Muscle of leg (tissue), 16 donors: ENCODE results near the gene SFXN2. TPM values are rescaled to one million over a fixed set of nuclear protein-coding genes. Genes with fewer than 3 reads are reported as not detected.
"Not testable (repeated sequence)": the region's sequence is repeated elsewhere in the genome, so short reads cannot be mapped to it uniquely, and the experiment has no call there.

Source experiments
- DNase-seq: peaks from one replicate; pipeline ENCODE4 v3.0.0; 2013
- H3K27ac ChIP-seq: one replicate; pipeline ENCODE4 v1.5.1; 2013; ENCODE audit warnings: mild to moderate bottlenecking, low read length, control low read depth
- H3K27me3 ChIP-seq: one replicate; pipeline ENCODE4 v1.6.1; 2013; ENCODE audit warnings: low read length; ENCODE audit not compliant: control insufficient read depth, insufficient read depth
- H3K36me3 ChIP-seq: one replicate; pipeline ENCODE4 v1.6.1; 2013; ENCODE audit warnings: low read length; ENCODE audit not compliant: control insufficient read depth, insufficient read depth
- H3K4me1 ChIP-seq: one replicate; pipeline ENCODE4 v1.6.1; 2013; ENCODE audit warnings: low read length; ENCODE audit not compliant: control insufficient read depth, insufficient read depth
- H3K4me3 ChIP-seq: one replicate; pipeline ENCODE4 v1.5.1; 2013; ENCODE audit warnings: low read length, control low read depth
- H3K9me3 ChIP-seq: replicated peaks from 2 replicates; pipeline ENCODE4 v1.6.1; 2013; ENCODE audit warnings: low read depth, low read length; ENCODE audit not compliant: control insufficient read depth
- WGBS: methylation state at CpG from one replicate; pipeline ENCODE4 v1.1.5; 2013; ENCODE audit warnings: missing lambda C conversion rate; ENCODE audit not compliant: insufficient coverage; 5-methylcytosine and 5-hydroxymethylcytosine counted together
- long read RNA-seq, 11 donors: transcript quantifications; one replicate each; lab custom pipeline, GENCODE V29; 2026
- polyA plus RNA-seq, 8 donors: library from polyadenylated mRNA; unstranded; fragments of 120-200 nt; gene quantifications; one replicate each; pipeline versions ENCODE4 v1.2.1 to v1.2.3, GENCODE V29; 2013; ENCODE audit warnings: inconsistent platforms in 1 of 8, low replicate concordance in 1 of 8; ENCODE audit not compliant: insufficient read length in 8 of 8, insufficient read depth in 1 of 8
- total RNA-seq: library from RNA; stranded (reverse); fragments of 120-200 nt; gene quantifications from one replicate; pipeline ENCODE4 v1.2.4, GENCODE V29; 2013

Gene SFXN2
- total RNA-seq: 6.6 TPM
- 1 to 10 TPM; 4.2 to 7.4 (median 6.1) TPM for polyA plus RNA-seq
- long read RNA-seq, donor 1, full-length matches to known transcripts: 1 of 1 reads
- long read RNA-seq, donor 1, partial matches to known transcripts: 0 of 1 reads
- long read RNA-seq, donor 1, other reads (novel, unspliced or antisense): 0 of 1 reads
- long read RNA-seq, donor 2: 0 reads
- long read RNA-seq, donor 3: 0 reads
- long read RNA-seq, donor 4, full-length matches to known transcripts: 1 of 1 reads
- long read RNA-seq, donor 4, partial matches to known transcripts: 0 of 1 reads
- long read RNA-seq, donor 4, other reads (novel, unspliced or antisense): 0 of 1 reads
- long read RNA-seq, donor 5, full-length matches to known transcripts: 2 of 2 reads
- long read RNA-seq, donor 5, partial matches to known transcripts: 0 of 2 reads
- long read RNA-seq, donor 5, other reads (novel, unspliced or antisense): 0 of 2 reads
- long read RNA-seq, donor 6: 0 reads
- long read RNA-seq, donor 7: 0 reads
- long read RNA-seq, donor 8: 0 reads
- long read RNA-seq, donor 9, full-length matches to known transcripts: 1 of 1 reads
- long read RNA-seq, donor 9, partial matches to known transcripts: 0 of 1 reads
- long read RNA-seq, donor 9, other reads (novel, unspliced or antisense): 0 of 1 reads
- long read RNA-seq, donor 10: 0 reads
- long read RNA-seq, donor 11, full-length matches to known transcripts: 1 of 1 reads
- long read RNA-seq, donor 11, partial matches to known transcripts: 0 of 1 reads
- long read RNA-seq, donor 11, other reads (novel, unspliced or antisense): 0 of 1 reads

DNA sequence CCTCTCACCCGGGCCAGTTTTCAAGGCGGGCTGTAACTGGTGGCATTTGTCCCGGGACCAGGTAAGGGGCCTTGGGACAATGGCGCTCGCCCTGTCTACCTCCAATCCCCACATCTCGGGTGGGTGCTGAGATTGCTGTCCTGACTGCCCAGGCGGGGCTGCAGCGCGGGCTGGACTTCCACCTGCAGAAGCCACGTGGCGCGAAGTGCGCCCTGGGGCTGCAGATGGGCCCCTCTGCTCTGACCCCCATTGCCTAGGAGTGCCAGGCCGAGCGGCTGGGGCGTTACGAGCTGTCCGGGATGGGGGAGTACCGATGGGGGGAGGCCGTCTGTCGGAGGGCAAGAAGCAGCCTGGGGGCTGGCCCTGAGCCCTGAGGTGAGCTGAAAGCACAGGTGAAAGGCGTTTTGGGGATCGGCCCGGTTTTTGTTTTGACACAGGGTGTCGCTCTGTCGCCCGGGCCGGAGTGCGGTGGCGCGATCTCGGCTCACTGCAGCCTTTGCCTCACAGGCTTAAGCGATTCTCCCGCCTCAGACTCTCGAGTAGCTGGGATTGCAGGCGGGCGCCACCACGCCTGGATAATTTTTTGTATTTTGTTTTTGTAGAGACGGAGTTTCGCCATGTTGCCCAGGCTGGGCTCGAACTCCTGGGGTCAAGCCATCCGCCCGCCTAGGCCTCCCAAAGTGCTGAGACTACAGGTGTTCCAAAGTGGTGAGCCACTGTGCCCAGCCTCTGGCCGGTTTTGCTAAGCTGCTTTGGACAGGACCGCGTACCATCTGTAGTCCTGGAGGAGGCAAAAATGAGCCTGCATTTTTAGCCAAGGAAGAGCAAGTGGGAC is at the start of gene SFXN2:
Gene SFXN2 (plus strand): TSS at position 16 of the 835 bp plus-strand sequence. CDS start 12,001 bp downstream, outside the sequence.
- DNase-seq: no peak
- H3K9me3 ChIP-seq: no peaks in the 10 kb centered on the region
- peaks cover 3% of the 10 kb centered on the region for H3K36me3 ChIP-seq
- 3% methylated on average over 38 of the region's 46 CpGs for WGBS
- H3K4me3 ChIP-seq: peak within 1 kb of the TSS; percentile 95
- peaks cover 20% of the 10 kb centered on the region for H3K4me1 ChIP-seq
- H3K27ac ChIP-seq: peak within 1 kb of the TSS; percentile 97
- no peaks in the 10 kb centered on the region for H3K27me3 ChIP-seq

- H3K4me1 ChIP-seq: peaks cover 55% of the 10 kb centered on the region
- WGBS: 66% methylated on average over 7 of the region's 9 CpGs
- no peak for DNase-seq
These were observed 48.4 kb upstream of the SFXN2 start for GRCh38 chr10:102665904-102666509.

GRCh38 chr10:102667411-102667810 is 47.0 kb upstream of the SFXN2 start:
- H3K27me3 ChIP-seq, H3K36me3 ChIP-seq, H3K4me3 ChIP-seq, DNase-seq, H3K9me3 ChIP-seq: not testable (repeated sequence)
- H3K4me1 ChIP-seq: peaks cover 49% of the 10 kb centered on the region
- peak overlapping the region; percentile 91 for H3K27ac ChIP-seq
- 71% methylated on average over 1 of the region's 4 CpGs for WGBS

More at GRCh38 chr10:102665904-102666509, 48.4 kb upstream of the SFXN2 start:
- Histone ChIP-seq H3K36me3 (no peaks in the 10 kb centered on the region), H3K27ac (no peak overlapping the region), H3K4me3 (no peak overlapping the region), H3K9me3 (no peaks in the 10 kb centered on the region), H3K27me3 (no peaks in the 10 kb centered on the region)

- no peak overlapping the region for H3K4me3 ChIP-seq
- H3K27me3 ChIP-seq: no peaks in the 10 kb centered on the region
- peak overlapping the region; percentile 91 for H3K27ac ChIP-seq
- peaks cover 57% of the 10 kb centered on the region for H3K4me1 ChIP-seq
- H3K36me3 ChIP-seq: no peaks in the 10 kb centered on the region
- H3K9me3 ChIP-seq: no peaks in the 10 kb centered on the region
- 60% methylated on average over 1 of the region's 10 CpGs for WGBS
- DNase-seq: peak; percentile 81
These were observed 45.9 kb upstream of the SFXN2 start for GRCh38 chr10:102668326-102669107.

DNA sequence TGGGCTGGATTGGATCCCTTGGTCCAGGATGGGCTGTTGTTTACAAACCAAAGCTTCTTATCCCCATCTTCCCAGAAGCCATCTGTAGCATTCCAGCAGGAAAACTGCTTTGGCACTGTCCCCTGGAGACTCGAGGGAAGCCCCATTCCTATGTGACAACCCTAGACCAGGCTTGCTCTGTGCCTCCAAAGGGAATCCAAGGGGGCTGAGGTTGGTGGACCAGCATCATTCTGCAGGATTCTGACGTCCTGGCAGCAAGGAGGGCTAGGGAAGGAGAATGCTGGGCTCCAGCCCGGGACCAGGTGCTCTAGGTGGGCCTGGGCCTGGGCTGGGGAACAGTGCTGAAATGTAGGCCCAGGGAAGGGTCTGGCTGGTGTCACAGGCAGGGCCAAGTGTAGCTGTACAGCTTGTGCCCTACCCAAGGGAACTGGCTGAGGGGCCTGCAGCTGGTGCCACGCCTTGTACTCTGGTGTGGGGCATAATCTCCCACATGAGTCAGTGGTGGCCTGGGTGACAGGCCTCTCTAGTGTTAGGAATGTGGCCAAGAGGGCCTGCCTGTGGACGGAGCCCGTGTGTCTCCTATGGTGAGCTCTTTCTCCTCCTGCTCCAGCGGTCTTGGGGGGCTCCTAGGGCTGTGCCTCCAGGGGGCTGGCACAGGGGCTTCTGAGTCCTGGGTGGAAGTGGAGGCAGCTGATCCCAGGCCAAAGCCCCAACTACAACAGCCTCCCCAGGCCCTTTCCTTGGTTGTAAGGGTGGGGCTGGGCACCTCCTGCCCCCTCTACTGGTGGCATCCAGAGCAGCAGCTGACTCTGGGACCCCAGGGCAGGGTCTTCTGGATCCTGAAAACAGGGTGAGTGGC is 45.0 kb upstream of the SFXN2 start:
- Histone ChIP-seq H3K4me1 (peaks cover 67% of the 10 kb centered on the region), H3K36me3 (no peaks in the 10 kb centered on the region), H3K27ac (peak overlapping the region; percentile 91), H3K27me3 (no peaks in the 10 kb centered on the region), H3K9me3 (no peaks in the 10 kb centered on the region), H3K4me3 (no peak overlapping the region)
- peak; percentile 71 for DNase-seq
- WGBS: 74% methylated on average over 5 of the region's 7 CpGs

- peaks cover 74% of the 10 kb centered on the region for H3K4me1 ChIP-seq
- no peak overlapping the region for H3K4me3 ChIP-seq
- DNase-seq: no peak
- H3K9me3 ChIP-seq: no peaks in the 10 kb centered on the region
- H3K27me3 ChIP-seq: no peaks in the 10 kb centered on the region
- peak overlapping the region; percentile 91 for H3K27ac ChIP-seq
- no peaks in the 10 kb centered on the region for H3K36me3 ChIP-seq
- WGBS: 77% methylated on average over 7 of the region's 9 CpGs
These were observed 44.3 kb upstream of the SFXN2 start for GRCh38 chr10:102670065-102670670.

- Histone ChIP-seq H3K36me3 (no peaks in the 10 kb centered on the region), H3K27me3 (no peaks in the 10 kb centered on the region), H3K4me1 (peaks cover 78% of the 10 kb centered on the region), H3K4me3 (no peak overlapping the region), H3K27ac (no peak overlapping the region), H3K9me3 (no peaks in the 10 kb centered on the region)
- DNase-seq: no peak
- 74% methylated on average over 3 of the region's 6 CpGs for WGBS
These were observed 43.5 kb upstream of the SFXN2 start for GRCh38 chr10:102670871-102671434.

DNA sequence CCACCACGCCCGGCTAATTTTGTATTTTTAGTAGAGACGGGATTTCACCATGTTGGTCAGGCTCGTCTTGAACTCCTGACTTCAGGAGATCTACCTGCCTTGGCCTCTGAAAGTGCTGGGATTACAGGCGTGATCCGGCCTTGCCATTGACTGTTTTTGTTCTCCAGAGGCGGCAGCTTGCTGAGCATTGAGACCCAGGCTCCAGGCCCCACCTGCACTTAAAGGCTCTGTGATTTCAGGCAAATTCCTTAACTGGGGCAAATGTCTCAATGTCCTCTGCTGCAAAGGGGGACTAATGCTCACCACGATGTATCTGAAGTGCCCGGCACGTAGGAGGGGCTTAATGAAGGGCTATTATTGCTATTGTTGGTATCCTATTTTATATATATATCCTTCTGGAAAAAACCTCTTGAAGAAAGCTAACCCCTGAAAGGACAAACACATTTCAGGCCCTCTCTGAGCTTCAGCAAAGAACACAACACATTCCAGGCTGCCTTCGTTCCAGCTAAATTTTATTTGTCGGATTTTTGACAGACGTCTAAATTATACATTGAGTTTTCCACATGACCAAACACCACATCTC is 41.1 kb upstream of the SFXN2 start:
- Histone ChIP-seq H3K36me3 (no peaks in the 10 kb centered on the region), H3K4me1 (peaks cover 86% of the 10 kb centered on the region), H3K9me3 (no peaks in the 10 kb centered on the region), H3K27ac (peak overlapping the region; percentile 78), H3K4me3 (no peak overlapping the region), H3K27me3 (no peaks in the 10 kb centered on the region)
- no peak for DNase-seq
- 86% methylated on average over 5 of the region's 13 CpGs for WGBS
